Vagina (tissue), 2 donors: ENCODE data around the gene KCNG1.

ENCODE experiments used
- CTCF ChIP-seq, 3 experiments: fragments of 450-650 bp in 2 of 3; fragments of 200-600 bp in 1 of 3; sonication (generic) in 1 of 3; IDR thresholded peaks; one replicate each; pipeline ENCODE4 v1.5.1; 2017 to 2019; ENCODE audit warnings: antibody characterized with exemption in 3 of 3, mild to moderate bottlenecking in 2 of 3, moderate library complexity in 2 of 3
- POLR2A ChIP-seq, 2 donors: fragments of 450-650 bp; IDR thresholded peaks; one replicate each; pipeline ENCODE4 v1.6.1; 2017; ENCODE audit warnings: antibody characterized with exemption in 2 of 2, mild to moderate bottlenecking in 2 of 2, moderate library complexity in 2 of 2

DNA sequence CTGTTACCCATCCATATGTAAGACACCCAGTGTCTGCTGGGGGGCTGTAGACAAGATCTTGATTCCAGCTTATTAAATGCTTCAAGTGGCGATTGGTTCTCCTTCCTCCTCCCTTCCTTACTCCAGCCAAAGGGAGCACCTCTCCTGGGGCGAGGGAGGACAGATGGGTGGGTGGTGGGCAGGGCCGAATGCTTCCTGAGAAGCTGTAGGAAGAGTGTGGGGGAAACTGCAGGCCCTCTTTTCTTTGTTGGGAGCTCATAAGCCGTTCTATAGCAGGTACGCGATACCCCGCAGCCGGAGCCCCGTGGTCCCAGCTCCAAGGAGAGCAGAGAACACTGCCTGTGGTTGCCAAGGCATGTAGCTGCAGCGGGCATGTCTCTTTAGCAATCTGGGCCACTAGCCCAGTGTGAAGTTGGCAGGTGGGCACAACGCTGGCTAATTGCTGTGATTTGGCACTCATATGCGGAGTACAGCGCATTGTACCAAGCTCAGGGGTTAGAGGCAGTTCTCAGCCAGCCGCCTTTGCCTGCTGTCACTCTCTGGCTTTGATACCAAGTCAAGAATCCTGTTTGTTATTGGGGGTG is 14.7 kb upstream of the KCNG1 start:
- no peak for TF ChIP-seq POLR2A (IDR thresholded peaks at IDR 0.05)
- no peak for TF ChIP-seq CTCF (IDR thresholded peaks at IDR 0.05)
